Measurements from ENCODE around the gene LSM3. TPM values are rescaled to one million over a fixed set of nuclear protein-coding genes. Genes with fewer than 3 reads are reported as not detected.

LSM3 gene
- total and polyA plus RNA-seq, 2 experiments from 2014 or later: 5.9 to 32.2 TPM

DNA sequence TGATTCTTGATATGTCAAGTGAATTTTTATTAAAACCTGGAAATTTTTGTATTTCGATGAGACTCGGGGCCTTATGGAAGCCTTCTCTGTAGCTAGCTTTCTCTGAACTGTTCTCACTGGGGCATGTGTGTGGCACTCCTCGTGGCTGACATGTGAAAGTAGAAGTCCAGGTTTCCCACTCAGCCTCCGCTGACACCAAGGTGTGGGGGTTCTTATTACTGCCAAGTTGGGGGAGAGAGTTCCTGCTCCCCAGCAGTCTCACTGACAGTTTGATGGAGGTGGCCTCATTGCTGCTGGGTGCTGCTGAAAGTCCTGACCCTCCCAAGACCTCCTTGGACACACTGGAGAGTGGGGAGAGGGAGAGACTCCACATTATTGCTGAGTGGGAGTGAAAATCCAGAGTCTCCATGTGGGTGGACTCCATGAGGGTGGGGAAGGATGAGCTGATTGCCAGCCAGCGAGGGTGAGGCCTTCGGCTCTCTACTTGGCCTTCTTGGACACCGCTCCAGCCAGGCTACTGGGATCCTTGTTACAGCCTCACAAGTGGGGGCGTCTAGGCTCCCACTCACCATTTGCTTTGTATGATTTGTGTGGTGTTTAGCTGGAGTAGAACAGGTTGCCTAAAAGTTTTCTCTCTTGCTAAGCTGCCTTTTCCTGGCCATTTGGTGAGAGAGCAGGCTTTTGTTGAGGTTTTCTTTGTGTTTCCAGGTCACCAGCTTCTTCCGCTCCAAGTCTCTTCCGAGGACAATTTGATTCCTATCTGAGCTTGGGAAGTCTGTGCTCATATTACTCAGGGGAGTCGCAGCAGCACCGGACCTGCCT, 64.1 kb downstream of the LSM3 start:
- Histone ChIP-seq H3K27me3 (peaks cover 43% of the 10 kb centered on the region), H3K9me3 (ENCODE audit: low read depth) (no peaks in the 10 kb centered on the region), H3K4me1 (ENCODE audit: low read depth) (no peaks in the 10 kb centered on the region), H3K4me3 (no peak overlapping the region), H3K36me3 (no peaks in the 10 kb centered on the region), H3K27ac (no peak overlapping the region)
- TF ChIP-seq, protein P1, sequence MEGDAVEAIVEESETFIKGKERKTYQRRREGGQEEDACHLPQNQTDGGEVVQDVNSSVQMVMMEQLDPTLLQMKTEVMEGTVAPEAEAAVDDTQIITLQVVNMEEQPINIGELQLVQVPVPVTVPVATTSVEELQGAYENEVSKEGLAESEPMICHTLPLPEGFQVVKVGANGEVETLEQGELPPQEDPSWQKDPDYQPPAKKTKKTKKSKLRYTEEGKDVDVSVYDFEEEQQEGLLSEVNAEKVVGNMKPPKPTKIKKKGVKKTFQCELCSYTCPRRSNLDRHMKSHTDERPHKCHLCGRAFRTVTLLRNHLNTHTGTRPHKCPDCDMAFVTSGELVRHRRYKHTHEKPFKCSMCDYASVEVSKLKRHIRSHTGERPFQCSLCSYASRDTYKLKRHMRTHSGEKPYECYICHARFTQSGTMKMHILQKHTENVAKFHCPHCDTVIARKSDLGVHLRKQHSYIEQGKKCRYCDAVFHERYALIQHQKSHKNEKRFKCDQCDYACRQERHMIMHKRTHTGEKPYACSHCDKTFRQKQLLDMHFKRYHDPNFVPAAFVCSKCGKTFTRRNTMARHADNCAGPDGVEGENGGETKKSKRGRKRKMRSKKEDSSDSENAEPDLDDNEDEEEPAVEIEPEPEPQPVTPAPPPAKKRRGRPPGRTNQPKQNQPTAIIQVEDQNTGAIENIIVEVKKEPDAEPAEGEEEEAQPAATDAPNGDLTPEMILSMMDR (IDR thresholded peaks at IDR 0.05; ENCODE audit: low read depth, low read length): no peak
- no peak for DNase-seq (ENCODE audit: low read depth in 1 of 2, low spot score in 1 of 2)

DNA sequence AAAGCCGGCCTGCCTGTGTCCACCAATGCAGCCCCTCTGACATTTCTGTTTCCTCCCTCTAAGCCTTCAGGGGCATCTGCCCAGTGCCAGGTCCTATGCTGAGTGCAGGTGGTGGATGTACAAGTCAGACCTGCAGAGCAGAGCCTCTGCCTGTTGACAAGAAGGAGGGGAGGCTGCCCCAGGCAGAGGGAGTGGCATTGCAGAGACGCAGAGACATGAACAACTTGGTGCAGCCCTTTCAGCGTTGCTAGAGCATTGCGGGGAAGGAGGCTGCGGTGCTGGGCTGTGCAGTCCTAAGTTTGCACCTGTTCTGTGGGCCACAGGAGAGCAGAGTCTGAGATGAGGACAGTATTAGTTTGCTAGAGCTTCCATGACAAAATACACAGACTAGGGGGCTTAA, 65.2 kb downstream of the LSM3 start:
- H3K36me3 ChIP-seq: no peaks in the 10 kb centered on the region
- H3K27me3 ChIP-seq: peaks cover 45% of the 10 kb centered on the region
- no peak for DNase-seq (ENCODE audit: low read depth in 1 of 2, low spot score in 1 of 2)
- TF ChIP-seq, protein P1 (IDR thresholded peaks at IDR 0.05; ENCODE audit: low read depth, low read length): no peak
- no peaks in the 10 kb centered on the region for H3K4me1 ChIP-seq (ENCODE audit: low read depth)
- no peak overlapping the region for H3K27ac ChIP-seq
- no peak overlapping the region for H3K4me3 ChIP-seq
- H3K9me3 ChIP-seq (ENCODE audit: low read depth): no peaks in the 10 kb centered on the region

DNA sequence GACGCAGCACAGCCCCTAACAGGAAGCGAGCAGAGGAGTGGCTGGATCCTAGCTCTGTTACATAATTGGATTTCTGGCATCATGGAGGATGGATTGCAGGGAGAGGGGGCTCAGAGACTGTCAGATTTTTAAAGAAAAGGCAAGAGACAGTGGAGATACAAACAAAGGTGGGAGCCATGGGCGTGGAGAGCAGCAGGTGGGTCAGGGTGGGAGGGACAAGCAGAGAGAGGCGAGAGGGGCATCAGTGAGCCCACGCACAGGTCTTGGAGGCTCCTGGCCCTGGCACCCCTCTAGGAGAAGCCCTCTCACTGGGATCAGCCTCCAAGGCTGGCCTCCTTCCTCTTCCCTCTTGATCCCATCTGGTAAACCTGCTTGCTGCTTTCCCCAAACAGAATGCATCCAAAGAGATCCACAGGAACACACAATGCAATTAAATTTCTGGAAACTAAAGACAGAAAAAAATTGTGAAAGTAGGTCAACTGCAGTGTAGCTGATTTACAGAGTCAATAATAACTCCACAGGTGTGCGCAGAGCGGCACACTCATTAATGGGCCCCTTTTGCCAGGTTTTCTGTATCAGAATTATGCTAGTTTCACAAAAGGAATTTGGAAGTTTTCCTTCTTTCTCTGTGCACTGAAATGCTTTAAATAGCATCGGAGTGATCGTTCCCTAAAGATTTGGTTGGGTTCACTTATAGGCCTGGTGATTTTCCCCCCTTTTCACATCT, 66.1 kb downstream of the LSM3 start:
- Histone ChIP-seq H3K4me3 (no peak overlapping the region), H3K9me3 (ENCODE audit: low read depth) (no peaks in the 10 kb centered on the region), H3K36me3 (no peaks in the 10 kb centered on the region), H3K4me1 (ENCODE audit: low read depth) (no peaks in the 10 kb centered on the region), H3K27me3 (peaks cover 43% of the 10 kb centered on the region), H3K27ac (no peak overlapping the region)
- DNase-seq (ENCODE audit: low read depth in 1 of 2, low spot score in 1 of 2): no peak
- TF ChIP-seq, protein P1 (IDR thresholded peaks at IDR 0.05; ENCODE audit: low read depth, low read length): no peak

DNA sequence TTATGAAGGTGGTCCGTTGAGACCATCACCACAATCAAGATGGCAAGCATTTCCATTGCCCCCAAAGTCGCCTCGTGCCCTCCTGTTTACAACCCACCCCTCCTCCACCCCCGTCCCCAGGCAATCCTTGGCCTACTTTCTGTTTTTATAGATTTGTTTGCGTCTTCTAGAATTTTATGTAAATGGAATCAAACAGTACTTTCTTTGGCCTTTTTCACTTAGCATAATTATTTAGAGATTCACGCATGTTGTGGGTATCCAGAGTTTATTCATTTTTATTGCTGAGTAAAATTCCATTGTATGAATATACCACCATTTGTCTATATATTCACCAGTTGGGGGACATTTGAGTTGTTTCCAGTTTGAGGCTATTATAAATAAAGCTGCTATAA, 66.6 kb downstream of the LSM3 start:
- Histone ChIP-seq H3K27me3 (peaks cover 43% of the 10 kb centered on the region), H3K4me1 (ENCODE audit: low read depth) (no peaks in the 10 kb centered on the region), H3K27ac (no peak overlapping the region), H3K9me3 (ENCODE audit: low read depth) (no peaks in the 10 kb centered on the region), H3K36me3 (no peaks in the 10 kb centered on the region), H3K4me3 (no peak overlapping the region)
- TF ChIP-seq, protein P1 (IDR thresholded peaks at IDR 0.05; ENCODE audit: low read depth, low read length): no peak
- DNase-seq (ENCODE audit: low read depth in 1 of 2, low spot score in 1 of 2): no peak

DNA sequence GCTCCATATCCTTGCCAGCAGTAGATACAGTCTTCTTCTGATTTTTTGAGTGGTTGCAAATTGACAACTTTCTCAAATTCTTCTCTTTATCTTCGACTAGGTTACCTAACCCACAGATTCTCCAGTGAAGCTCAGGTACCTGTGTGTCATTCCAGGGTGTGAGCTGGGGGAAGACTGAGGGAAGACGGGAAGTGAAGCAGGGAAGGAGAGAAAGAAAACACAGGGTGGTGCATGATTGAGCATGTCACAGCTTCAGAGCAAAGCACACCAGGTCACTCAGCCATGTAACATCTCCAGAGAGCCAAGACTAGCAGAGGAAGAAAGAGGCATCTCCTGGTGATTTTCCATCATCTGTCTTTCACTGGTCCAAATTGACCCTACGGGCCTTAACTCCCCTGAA, 67.2 kb downstream of the LSM3 start:
- no peak for DNase-seq (ENCODE audit: low read depth in 1 of 2, low spot score in 1 of 2)
- TF ChIP-seq, protein P1 (IDR thresholded peaks at IDR 0.05; ENCODE audit: low read depth, low read length): no peak
- Histone ChIP-seq H3K4me3 (no peak overlapping the region), H3K4me1 (ENCODE audit: low read depth) (no peaks in the 10 kb centered on the region), H3K27me3 (peaks cover 40% of the 10 kb centered on the region), H3K36me3 (no peaks in the 10 kb centered on the region), H3K27ac (no peak overlapping the region), H3K9me3 (ENCODE audit: low read depth) (no peaks in the 10 kb centered on the region)

All from cardiac muscle cell (in vitro differentiated cells and primary cell).